Middle frontal gyrus (tissue), 1 donor: Measurements from ENCODE around the gene TUBGCP6.
"Not testable (repeated sequence)": the region's sequence is repeated elsewhere in the genome, so short reads cannot be mapped to it uniquely, and the experiment has no call there.

Experiments used
- DNase-seq: peaks from one replicate; pipeline ENCODE4 v3.0.0-alpha.2; 2015; ENCODE audit warnings: low spot score; ENCODE audit errors: extremely low spot score

Gene TUBGCP6

GRCh38 chr22:50215297-50216054 is 29.3 kb downstream of the TUBGCP6 start:
- no peak for DNase-seq

GRCh38 chr22:50213263-50213662 is 31.6 kb downstream of the TUBGCP6 start:
- DNase-seq: no peak

GRCh38 chr22:50211147-50211546 is 33.7 kb downstream of the TUBGCP6 start:
- DNase-seq: no peak

- no peak for DNase-seq
Measured at GRCh38 chr22:50210378-50211139, 34.3 kb downstream of the TUBGCP6 start.

DNA sequence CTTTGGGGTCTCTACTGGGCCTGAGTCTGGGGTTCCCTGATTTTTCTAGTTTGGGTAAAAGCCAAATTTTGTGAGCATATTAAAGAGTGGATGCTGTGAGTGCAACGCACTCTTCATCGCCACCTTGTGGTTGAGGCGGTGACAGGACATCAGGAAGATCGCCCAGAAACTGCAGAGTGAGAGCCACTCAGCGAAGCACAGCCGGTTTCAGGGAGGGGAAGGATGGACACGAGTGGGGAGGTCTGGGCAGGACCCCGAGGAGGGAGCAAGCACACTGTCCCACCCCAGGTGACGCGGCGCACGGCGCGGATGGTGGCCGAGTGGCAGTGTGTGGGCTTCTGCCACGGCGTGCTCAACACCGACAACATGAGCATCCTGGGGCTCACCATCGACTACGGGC is 34.9 kb downstream of the TUBGCP6 start:
- DNase-seq: peak; percentile 54

DNA sequence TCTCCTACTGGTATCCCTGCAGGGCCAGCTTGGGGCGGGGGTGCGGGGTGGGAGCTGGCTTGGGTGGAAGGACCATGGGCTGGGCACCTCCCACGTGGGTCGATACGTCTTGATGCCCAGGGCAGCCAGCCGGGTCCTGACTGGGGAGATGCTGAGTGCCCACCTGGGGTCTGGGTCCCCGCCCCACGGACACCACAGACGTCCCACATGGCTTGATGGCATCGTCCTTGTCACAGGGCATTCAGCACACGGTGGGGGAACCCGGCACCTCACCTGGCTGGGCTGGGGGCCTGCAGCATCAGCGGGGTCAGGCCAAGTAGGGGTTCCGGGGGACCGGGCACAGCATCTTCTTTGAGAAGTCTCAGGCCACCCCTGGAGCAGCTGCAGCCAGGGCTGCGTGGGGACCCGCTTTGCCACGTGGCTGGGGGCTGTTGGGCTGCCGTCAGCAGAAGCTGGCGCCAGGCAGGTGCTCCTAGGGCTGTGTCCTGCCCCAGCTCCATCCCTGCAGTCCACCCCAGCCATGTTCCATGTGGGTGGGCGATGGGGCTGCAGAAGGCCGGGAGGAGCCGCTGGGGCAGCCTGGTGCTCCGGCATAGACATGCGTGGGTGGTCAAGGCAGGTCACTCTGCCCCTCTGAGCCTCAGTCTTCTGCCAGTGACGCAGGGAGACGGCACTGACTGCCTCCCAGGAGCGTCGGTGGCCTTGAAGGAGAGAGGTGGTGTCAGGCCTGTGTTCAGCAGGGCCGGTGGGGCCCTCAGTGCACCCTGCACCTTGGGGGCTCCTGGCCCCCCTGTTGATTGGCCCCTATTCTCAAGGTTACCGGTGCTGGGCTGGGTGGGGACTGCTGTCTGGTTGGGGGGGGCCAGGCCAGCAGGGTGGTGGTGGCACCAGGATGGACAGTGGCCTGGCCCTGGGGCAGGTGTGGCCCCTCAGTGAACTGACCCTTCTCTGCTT is 35.6 kb downstream of the TUBGCP6 start:
- no peak for DNase-seq

DNA sequence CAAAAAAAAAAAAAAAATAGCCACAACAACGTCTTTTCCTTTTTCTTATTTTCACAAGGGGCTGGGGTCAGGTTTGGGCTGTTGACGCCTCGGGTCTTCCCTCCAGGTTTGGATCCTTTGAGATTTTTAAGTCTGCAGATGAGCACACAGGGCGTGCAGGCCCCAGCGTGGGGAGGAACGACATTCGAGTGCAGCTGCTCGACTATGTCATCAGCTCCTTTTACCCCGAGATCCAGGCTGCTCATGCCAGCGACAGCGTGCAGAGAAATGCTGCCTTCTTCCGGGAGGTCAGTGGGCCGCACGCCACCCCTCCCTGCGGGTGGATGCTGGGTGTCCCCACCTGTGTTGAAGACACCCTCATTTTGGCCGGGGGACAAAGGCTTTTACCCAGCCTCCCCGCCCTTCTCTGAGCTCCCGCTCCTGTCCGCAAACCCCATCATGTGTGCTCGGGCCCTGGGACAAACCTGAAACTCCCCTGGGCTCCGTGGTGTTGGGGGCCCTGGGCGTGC is 36.3 kb downstream of the TUBGCP6 start:
- no peak for DNase-seq

DNA sequence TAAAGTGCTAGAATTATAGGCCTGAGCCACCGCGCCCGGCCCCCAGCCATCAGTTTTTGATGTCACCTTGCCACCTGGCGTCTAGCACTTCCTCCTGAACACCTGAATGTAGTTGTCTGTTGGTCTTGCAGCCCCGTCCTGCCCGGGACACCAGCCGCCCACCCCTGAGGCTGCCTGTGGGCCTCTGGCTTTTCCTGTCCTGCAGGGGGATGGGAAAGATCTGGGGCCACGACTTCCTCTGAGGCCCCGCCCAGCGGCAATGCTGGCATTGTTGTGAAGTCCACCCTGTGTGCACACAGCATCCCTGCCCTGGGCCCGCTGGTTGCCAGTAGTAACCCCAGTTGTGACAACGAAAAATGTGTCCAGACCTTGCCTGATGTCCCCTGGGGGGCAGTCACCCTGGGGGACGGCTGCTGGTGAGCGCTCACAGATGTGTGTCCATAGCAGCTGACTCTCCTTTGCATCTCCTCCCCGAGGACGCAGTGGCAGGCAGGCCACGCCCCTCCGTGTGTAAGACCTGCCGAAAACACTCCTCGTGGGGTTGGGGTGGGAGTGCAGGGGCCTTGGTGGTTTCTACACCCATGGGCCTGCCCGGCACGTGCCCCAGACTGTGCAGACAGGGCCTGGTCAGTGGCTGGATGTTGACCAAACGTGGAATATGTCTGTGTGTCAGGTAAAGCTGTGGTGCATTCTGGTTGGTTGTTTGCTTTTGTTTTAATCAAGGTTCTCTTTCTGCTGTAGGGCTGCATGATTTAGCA is 37.3 kb downstream of the TUBGCP6 start:
- DNase-seq: no peak

- no peak for DNase-seq
Measured at GRCh38 chr22:50206599-50206998, 38.2 kb downstream of the TUBGCP6 start.

- no peak for DNase-seq
Measured at GRCh38 chr22:50205781-50206569, 38.8 kb downstream of the TUBGCP6 start.

GRCh38 chr22:50204998-50205397 is 39.8 kb downstream of the TUBGCP6 start:
- not testable (repeated sequence) for DNase-seq

DNA sequence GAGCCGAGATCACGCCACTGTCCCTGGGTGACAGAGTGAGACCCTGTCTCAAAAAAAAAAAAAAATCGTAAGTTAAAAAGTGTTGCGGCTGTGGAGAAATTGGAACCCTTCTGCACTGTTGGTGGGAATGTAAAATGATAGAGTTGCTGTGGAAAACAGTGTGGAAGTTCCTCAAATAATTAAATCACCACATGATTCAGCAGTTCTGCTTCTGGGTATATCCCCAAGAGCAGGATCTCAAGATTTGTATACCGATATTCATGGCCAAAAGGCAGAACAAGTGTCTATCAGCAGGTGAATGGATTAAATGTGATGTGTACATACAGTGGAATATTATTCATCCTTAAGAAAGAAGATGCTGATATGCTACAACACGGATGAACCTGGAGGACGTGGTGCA is 40.3 kb downstream of the TUBGCP6 start:
- DNase-seq: no peak

- no peak for DNase-seq
Measured at GRCh38 chr22:50203288-50203687, 41.5 kb downstream of the TUBGCP6 start.

DNA sequence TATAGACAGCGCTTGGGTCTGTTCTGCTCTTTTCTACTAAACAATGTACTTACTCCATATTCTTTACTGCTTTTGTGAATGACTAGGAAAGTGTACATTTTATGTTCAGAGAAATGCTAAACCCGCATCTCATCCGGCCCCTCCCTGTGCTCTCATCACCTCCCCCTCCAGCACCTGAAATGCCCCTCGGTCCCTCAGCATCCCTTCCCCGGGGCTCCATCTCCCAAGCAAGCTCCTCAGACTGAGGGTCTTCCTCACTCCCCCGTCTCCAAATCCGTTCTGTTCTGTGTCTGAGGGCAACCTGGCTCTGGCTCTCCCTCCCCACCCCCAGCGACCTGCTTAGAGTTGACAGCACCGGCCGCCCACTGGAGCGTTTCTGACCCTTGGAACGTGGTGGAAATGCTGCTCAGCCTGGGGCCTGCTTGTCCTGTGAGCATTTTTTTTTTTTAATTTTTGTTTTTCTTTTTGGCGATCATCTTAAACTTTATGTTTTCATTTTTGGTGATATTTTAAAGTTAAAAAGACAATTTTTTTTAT is 42.6 kb downstream of the TUBGCP6 start:
- DNase-seq: no peak

DNA sequence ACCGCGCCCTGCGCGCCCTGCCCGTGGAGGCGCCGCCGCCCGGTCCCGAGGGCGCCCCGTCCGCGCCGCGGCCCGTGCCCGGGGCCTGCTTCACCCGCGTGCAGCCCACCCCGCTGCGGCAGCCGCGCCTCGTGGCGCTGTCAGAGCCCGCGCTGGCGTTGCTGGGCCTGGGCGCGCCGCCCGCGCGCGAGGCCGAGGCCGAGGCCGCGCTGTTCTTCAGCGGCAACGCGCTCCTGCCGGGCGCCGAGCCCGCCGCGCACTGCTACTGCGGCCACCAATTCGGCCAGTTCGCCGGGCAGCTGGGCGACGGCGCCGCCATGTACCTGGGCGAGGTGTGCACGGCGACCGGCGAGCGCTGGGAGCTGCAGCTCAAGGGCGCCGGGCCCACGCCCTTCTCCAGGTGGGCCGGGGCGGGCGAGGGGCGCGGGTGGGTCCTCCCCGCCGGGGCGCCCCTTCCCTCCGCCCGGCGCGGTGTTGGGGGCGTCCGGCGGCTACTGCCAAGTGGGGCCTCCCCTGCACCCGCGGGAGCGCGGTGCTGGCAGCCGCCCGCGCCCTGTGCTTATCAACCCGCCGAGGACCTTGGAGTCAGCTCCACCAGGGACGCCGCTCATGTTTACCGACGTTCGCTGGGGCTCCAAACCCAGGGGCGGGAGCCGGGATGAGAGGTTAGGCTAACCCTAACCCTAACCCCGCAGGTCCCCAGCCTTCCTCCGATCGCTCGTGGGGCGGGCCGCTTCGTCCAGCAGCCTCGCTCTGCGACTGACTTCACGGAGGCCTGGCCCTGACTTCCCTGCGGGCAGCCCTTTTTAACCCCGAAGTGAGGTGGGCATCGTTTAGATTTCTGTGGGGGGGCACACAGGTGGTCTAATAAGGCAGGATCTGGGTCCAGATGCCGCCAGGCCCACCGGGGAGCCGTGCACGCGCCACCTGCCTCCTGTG is 43.4 kb downstream of the TUBGCP6 start:
- no peak for DNase-seq

- DNase-seq: peak; percentile 83
Measured at GRCh38 chr22:50200461-50201190, 44.2 kb downstream of the TUBGCP6 start, which contains the start of gene SELENOO. SELENOO (plus strand) TSS chr22:50201011; CDS start chr22:50201037, 26 bp downstream.

GRCh38 chr22:50199829-50200460 is 44.9 kb downstream of the TUBGCP6 start:
- no peak for DNase-seq
